ENCODE results near the gene OR52W1.

The OR52W1 gene

DNA sequence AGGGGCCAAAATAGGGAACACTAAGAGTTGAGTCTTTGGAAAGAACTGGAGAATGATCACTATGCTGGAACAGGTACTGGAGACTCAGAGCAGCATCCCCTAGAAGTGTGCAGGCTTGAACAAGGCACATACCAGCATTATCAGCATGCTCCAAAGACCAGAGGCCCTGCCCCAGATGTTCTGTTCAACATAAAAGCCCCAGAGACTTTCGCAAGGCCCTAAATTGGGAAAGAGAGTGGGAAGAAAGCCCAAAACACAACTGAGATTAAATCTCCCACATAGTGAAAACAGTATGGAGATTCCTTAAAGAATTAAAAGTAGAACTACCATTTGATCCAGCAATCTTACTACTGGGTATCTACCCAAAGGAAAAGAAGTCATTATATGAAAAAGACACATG, 49.2 kb downstream of the OR52W1 start:
- TF ChIP-seq POLR2AphosphoS5 (IDR thresholded peaks at IDR 0.05; ENCODE audit: low read depth, low read length), result no peak
